ENCODE measurements around the gene ADGRA1.

Gene ADGRA1

GRCh38 chr10:133180965-133181639 is 93.4 kb downstream of the ADGRA1 start:
- DNase-seq (ENCODE audit: low spot score): no peak
